DND-41 (cell line): Measurements from ENCODE around the gene HAPLN3.

ENCODE experiments used
- EZH2 ChIP-seq: IDR thresholded peaks from 3 replicates; pipeline ENCODE4 v1.6.1; 2012; ENCODE audit warnings: borderline replicate concordance, low read depth, mild to moderate bottlenecking, moderate library complexity, low read length, inconsistent platforms; ENCODE audit not compliant: severe bottlenecking
- TF ChIP-seq, protein P1 (sequence below): IDR thresholded peaks from 2 replicates; pipeline ENCODE4 v1.5.1; 2012; ENCODE audit warnings: borderline replicate concordance, low read length, moderate library complexity, mild to moderate bottlenecking; ENCODE audit not compliant: poor library complexity, severe bottlenecking; ENCODE audit errors: extremely low read depth

DNA sequence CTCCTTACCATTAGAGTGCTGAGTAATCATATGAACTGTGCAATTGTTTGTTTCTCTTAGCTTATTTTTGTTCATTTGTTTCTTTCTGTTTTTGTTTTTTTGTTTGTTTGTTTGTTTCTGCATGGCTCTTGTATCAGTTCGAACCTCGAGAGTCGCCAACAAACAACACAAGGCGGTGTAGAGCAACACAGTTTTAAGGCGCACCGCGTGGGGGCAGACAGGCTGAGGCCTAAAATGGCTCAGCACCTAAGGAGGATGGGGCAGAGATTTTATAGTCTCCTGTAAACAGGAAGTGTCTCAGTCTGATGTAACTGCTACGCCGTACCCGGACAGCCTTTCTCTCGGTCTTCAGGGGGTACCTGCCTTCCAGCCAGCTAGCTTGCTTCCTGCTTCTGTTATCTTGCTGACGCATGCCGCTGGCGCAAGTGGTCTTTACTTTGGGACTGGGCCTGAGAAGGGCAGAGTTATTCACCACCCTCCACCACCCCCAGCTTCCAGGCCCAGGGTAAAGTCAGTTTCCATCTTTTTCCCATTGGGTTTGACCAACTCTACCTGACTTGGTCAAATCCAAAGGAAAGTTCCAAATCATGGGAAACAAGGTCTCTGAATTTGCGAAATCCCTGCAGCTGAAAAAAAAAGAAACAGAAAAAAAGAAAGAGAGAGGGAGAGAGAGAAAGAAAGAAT lies 43.6 kb upstream of the HAPLN3 start:
- TF ChIP-seq, protein P1, sequence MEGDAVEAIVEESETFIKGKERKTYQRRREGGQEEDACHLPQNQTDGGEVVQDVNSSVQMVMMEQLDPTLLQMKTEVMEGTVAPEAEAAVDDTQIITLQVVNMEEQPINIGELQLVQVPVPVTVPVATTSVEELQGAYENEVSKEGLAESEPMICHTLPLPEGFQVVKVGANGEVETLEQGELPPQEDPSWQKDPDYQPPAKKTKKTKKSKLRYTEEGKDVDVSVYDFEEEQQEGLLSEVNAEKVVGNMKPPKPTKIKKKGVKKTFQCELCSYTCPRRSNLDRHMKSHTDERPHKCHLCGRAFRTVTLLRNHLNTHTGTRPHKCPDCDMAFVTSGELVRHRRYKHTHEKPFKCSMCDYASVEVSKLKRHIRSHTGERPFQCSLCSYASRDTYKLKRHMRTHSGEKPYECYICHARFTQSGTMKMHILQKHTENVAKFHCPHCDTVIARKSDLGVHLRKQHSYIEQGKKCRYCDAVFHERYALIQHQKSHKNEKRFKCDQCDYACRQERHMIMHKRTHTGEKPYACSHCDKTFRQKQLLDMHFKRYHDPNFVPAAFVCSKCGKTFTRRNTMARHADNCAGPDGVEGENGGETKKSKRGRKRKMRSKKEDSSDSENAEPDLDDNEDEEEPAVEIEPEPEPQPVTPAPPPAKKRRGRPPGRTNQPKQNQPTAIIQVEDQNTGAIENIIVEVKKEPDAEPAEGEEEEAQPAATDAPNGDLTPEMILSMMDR = no peak
- no peak for TF ChIP-seq EZH2
